K562 (cell line): ENCODE data around the gene NAP1L4. TPM values are rescaled to one million over a fixed set of nuclear protein-coding genes. Genes with fewer than 3 reads are reported as not detected.

Experiments used
- ATAC-seq: fragments of 200-7000 bp; cut with Tn5 transposase; 3 replicates; pipeline ENCODE4 v1.9.1; 2020; ENCODE audit warnings: moderate library complexity
- BruUV-seq: library from RNA; stranded (reverse); fragments of 400-500 nt; replicated peaks from 2 replicates; lab custom pipeline; 2021; lab: Mats Ljungman, UMichigan
- CTCF ChIA-PET: fragments of 300-600 bp; formaldehyde crosslinking; extraction: SDS; loops from one replicate; lab custom pipeline; 2021; ENCODE audit warnings: low intra/inter-chr PET ratio; lab: Yijun Ruan, JAX
- POLR2A ChIA-PET: fragments of 300-600, 350-650 bp; sonication (Branson Sonifier 250); formaldehyde crosslinking; extraction: SDS; loops from one replicate; lab custom pipeline; 2021; ENCODE audit warnings: antibody characterized with exemption, inconsistent platforms; lab: Yijun Ruan, JAX
- DNase-seq, 4 experiments: peaks; one replicate each; pipeline versions ENCODE4 v3.0.0 to v3.0.0-alpha.2; 2011 to 2018; ENCODE audit warnings: low spot score in 3 of 4, mixed read lengths in 3 of 4; ENCODE audit errors: extremely low read depth in 1 of 4
- FAIRE-seq: peaks from 2 replicates; lab custom pipeline; 2011; peaks lifted over from hg19 to GRCh38; lab: Jason Lieb, UNC
- H2AFZ ChIP-seq: 2 replicates; pipeline ENCODE4 v1.6.0; 2011; ENCODE audit warnings: low read depth, low read length, control low read depth, inconsistent platforms
- H3K27ac ChIP-seq: fragments of 200-600 bp; 3 replicates; pipeline ENCODE4 v1.8.0; 2011; ENCODE audit warnings: low read depth, mild to moderate bottlenecking, control low read depth, inconsistent platforms, low read length, moderate library complexity, mixed read lengths; ENCODE audit errors: extremely low read depth
- H3K27me3 ChIP-seq, 2 experiments: fragments of 300-600 bp in 1 of 2; 2 replicates in 1 of 2; 3 replicates in 1 of 2; pipeline versions ENCODE4 v1.6.0 to v1.8.0; 2011; ENCODE audit warnings: inconsistent platforms in 2 of 2, low read length in 2 of 2, mild to moderate bottlenecking in 1 of 2, mixed read lengths in 1 of 2, moderate library complexity in 1 of 2; ENCODE audit not compliant: control insufficient read depth in 2 of 2, insufficient read depth in 2 of 2
- H3K36me3 ChIP-seq: fragments of 300-600 bp; 3 replicates; pipeline ENCODE4 v1.8.0; 2011; ENCODE audit warnings: mild to moderate bottlenecking, low read length, inconsistent platforms; ENCODE audit not compliant: control insufficient read depth, insufficient read depth
- H3K4me1 ChIP-seq, 2 experiments: fragments of 200-600 bp in 1 of 2; replicated peaks in 1 of 2; 2 replicates in 1 of 2; 3 replicates in 1 of 2; pipeline versions ENCODE4 v1.5.1 to v1.8.0; 2011; ENCODE audit warnings: inconsistent platforms in 2 of 2, low read length in 2 of 2, mild to moderate bottlenecking in 1 of 2, mixed read lengths in 1 of 2, moderate library complexity in 1 of 2; ENCODE audit not compliant: control insufficient read depth in 2 of 2, insufficient read depth in 2 of 2
- H3K4me2 ChIP-seq: 2 replicates; pipeline ENCODE4 v1.6.1; 2011; ENCODE audit warnings: low read length, control low read depth, inconsistent platforms, mixed read lengths; ENCODE audit not compliant: insufficient read depth
- H3K4me3 ChIP-seq: fragments of 200-600 bp; sonication (generic), shearing (Covaris generic); 2 replicates; pipeline ENCODE4 v1.5.1; 2016; ENCODE audit warnings: control low read depth, inconsistent platforms
- H3K79me2 ChIP-seq: fragments of 200-600 bp; 3 replicates; pipeline ENCODE4 v1.8.0; 2011; ENCODE audit warnings: low read length, inconsistent platforms; ENCODE audit not compliant: control insufficient read depth, insufficient read depth
- H3K9ac ChIP-seq, 2 experiments: 2 replicates each; pipeline versions ENCODE4 v1.6.0 to v1.6.1; 2011; ENCODE audit warnings: low read depth in 2 of 2, low read length in 2 of 2, control low read depth in 1 of 2, inconsistent platforms in 1 of 2, mild to moderate bottlenecking in 1 of 2, mixed read lengths in 1 of 2; ENCODE audit not compliant: insufficient read depth in 1 of 2
- H3K9me1 ChIP-seq: one replicate; pipeline ENCODE4 v1.6.0; 2011; ENCODE audit warnings: inconsistent platforms, mild to moderate bottlenecking, low read length, moderate library complexity; ENCODE audit not compliant: control insufficient read depth, insufficient read depth
- H3K9me3 ChIP-seq: replicated peaks from 2 replicates; pipeline ENCODE4 v1.5.1; 2011; ENCODE audit warnings: low read depth, low read length, inconsistent platforms; ENCODE audit not compliant: control insufficient read depth, insufficient read depth
- H4K20me1 ChIP-seq: replicated peaks from 2 replicates; pipeline ENCODE4 v1.6.1; 2011; ENCODE audit warnings: low read length, inconsistent platforms, mixed read lengths; ENCODE audit not compliant: control insufficient read depth, insufficient read depth
- GATAD2B ChIP-seq: fragments of 450-650 bp; IDR thresholded peaks from 2 replicates; pipeline ENCODE4 v1.6.1; 2017; ENCODE audit warnings: mild to moderate bottlenecking, borderline replicate concordance
- ZNF384 ChIP-seq: IDR thresholded peaks from 2 replicates; pipeline ENCODE4 v1.6.1; 2012; ENCODE audit warnings: low read depth, low read length, improper control_type of control experiment
- WGBS: fragments of 100-300 bp; shearing (Covaris generic); methylation state at CpG from one replicate; pipeline ENCODE4 v1.1.6; 2016; ENCODE audit warnings: low coverage, mixed read lengths; ENCODE audit not compliant: insufficient coverage; ENCODE audit errors: missing lambda C conversion rate; 5-methylcytosine and 5-hydroxymethylcytosine counted together
- in situ Hi-C: fragments of 300-500 bp; cut with MboI; formaldehyde crosslinking; loops from 4 replicates; pipeline ENCODE4 v1.15.0; 2018; ENCODE audit warnings: inconsistent platforms, mixed read lengths
- intact Hi-C: fragments of 100-400 bp; cut with micrococcal nuclease; formaldehyde crosslinking; loops from 2 replicates; pipeline ENCODE4 v1.14.2; 2022
- polyA plus RNA-seq, 8 experiments: library from polyadenylated mRNA; depleted of rRNA in 4 of 8; stranded (reverse) in 5 of 8; unstranded in 3 of 8; fragments of >200 nt; fragmentation: Nextera tagmentation in 2 of 8; fragmentation: Illumina TruSeq in 1 of 8; extraction: Ambion mirVana in 2 of 8; extraction: Trizol in 1 of 8; gene quantifications; 2 replicates each; pipeline versions ENCODE4 v1.2.1 to v1.2.3, GENCODE V29; 2011 to 2014; ENCODE audit warnings: inconsistent platforms in 1 of 8, missing spikeins in 1 of 8
- total RNA-seq, 7 experiments: library from RNA; depleted of rRNA in 6 of 7; stranded (reverse); fragments of >200 nt in 6 of 7; fragmentation: Illumina TruSeq in 2 of 7; extraction: Trizol in 2 of 7; gene quantifications; 2 replicates each; pipeline versions ENCODE4 v1.2.1 to v1.2.3, GENCODE V29; 2011 to 2021; ENCODE audit warnings: low replicate concordance in 1 of 7
- TF ChIP-seq, protein P1 (sequence below): sonication (generic); formaldehyde crosslinking; IDR thresholded peaks from 2 replicates; pipeline ENCODE4 v1.8.1; 2023; ENCODE audit warnings: mild to moderate bottlenecking, missing genetic modification reagents

NAP1L4 gene
- total and polyA plus RNA-seq, 9 of the 15 experiments (the other 6 are each of a cell fraction or from before 2014, with no cell fraction given): 34.1 to 237 (median 179) TPM

DNA sequence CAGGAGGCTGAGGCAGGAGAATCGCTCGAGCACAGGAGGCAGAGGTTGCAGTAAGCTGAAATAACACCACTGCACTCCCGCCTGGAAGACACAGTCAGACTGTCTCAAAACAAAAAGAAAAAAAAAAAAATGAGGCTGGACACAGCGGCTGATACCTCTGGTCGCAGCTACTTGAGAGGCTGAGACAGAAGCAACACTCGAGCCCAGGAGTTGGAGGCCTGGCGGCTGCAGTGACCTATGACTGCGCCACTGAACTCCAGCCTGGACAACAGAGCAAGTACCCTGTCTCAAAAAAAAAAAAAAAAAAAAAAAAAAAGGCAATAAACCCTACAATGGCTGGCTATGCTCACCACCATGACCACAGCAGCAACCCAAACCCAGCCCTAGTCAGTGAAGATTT, 11.0 kb downstream of the NAP1L4 start:
- FAIRE-seq: no peak
- no TSS peak for BruUV-seq
- no peak for DNase-seq
- Histone ChIP-seq H3K9me3 (no peaks in the 10 kb centered on the region), H2AFZ (no peak overlapping the region), H3K79me2 (peaks cover 99% of the 10 kb centered on the region), H3K4me2 (no peak overlapping the region), H4K20me1 (peaks cover 39% of the 10 kb centered on the region), H3K27ac (no peak overlapping the region), H3K36me3 (peaks cover 85% of the 10 kb centered on the region), H3K9ac (no peak overlapping the region), H3K27me3 (no peaks in the 10 kb centered on the region), H3K4me1 (no peaks in the 10 kb centered on the region; a peak in 2 of 5 replicates), H3K4me3 (no peak overlapping the region), H3K9me1 (no peaks in the 10 kb centered on the region)
- CTCF ChIA-PET: interaction anchor here (0.7 kb wide), 1 partner anchor 46 kb away, joined by 3 read pairs; no protein-coding TSS in a partner anchor
- intact Hi-C loops: no loop called here
- 97% methylated on average over 6 of the region's 8 CpGs for WGBS
- in situ Hi-C loops: no loop called here
- TF ChIP-seq GATAD2B (no peak), ZNF384 (0 out of 2 replicates have a peak, but pooled peaks have one; percentile 26)
- TF ChIP-seq, protein P1, sequence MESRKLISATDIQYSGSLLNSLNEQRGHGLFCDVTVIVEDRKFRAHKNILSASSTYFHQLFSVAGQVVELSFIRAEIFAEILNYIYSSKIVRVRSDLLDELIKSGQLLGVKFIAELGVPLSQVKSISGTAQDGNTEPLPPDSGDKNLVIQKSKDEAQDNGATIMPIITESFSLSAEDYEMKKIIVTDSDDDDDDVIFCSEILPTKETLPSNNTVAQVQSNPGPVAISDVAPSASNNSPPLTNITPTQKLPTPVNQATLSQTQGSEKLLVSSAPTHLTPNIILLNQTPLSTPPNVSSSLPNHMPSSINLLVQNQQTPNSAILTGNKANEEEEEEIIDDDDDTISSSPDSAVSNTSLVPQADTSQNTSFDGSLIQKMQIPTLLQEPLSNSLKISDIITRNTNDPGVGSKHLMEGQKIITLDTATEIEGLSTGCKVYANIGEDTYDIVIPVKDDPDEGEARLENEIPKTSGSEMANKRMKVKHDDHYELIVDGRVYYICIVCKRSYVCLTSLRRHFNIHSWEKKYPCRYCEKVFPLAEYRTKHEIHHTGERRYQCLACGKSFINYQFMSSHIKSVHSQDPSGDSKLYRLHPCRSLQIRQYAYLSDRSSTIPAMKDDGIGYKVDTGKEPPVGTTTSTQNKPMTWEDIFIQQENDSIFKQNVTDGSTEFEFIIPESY (CRISPR knock-in tag): peak; percentile 72
- POLR2A ChIA-PET: interaction anchor here (0.7 to 2.4 kb wide), 8 partner anchors 9 to 114 kb away, joined by 3 to 16 read pairs (median 3); partner anchors contain the start of gene NAP1L4
- ATAC-seq: no peak; the same call in 2 of the 3 replicates
